Stimulated activated CD4-positive, alpha-beta T cell treated with anti-CD3 and anti-CD28 coated beads, Interleukin-12 subunit alpha, Interleukin-12 subunit beta, amount 100 ng/mL, for 4 hours (primary cell): ENCODE data around the gene KDM6A.
"Not testable (repeated sequence)": the region's sequence is repeated elsewhere in the genome, so short reads cannot be mapped to it uniquely, and the experiment has no call there.

Source experiments
- DNase-seq: peaks from one replicate; pipeline ENCODE4 v3.0.0-alpha.2; 2020

KDM6A gene

GRCh38 chrX:44931441-44931973 lies 58.5 kb downstream of the KDM6A start:
- no peak for DNase-seq

GRCh38 chrX:44935172-44935571 lies 62.2 kb downstream of the KDM6A start:
- no peak for DNase-seq

GRCh38 chrX:44935640-44936039 lies 62.7 kb downstream of the KDM6A start:
- no peak for DNase-seq

GRCh38 chrX:44937606-44938005 lies 64.6 kb downstream of the KDM6A start:
- DNase-seq, result no peak

GRCh38 chrX:44938111-44938510 lies 65.1 kb downstream of the KDM6A start:
- no peak for DNase-seq

GRCh38 chrX:44940541-44940940 lies 67.6 kb downstream of the KDM6A start:
- not testable (repeated sequence) for DNase-seq

GRCh38 chrX:44943007-44943406 lies 70.0 kb downstream of the KDM6A start:
- DNase-seq, result no peak

GRCh38 chrX:44944894-44945293 lies 71.9 kb downstream of the KDM6A start:
- no peak for DNase-seq

GRCh38 chrX:44945736-44946135 lies 72.7 kb downstream of the KDM6A start:
- DNase-seq, result no peak

GRCh38 chrX:44946771-44947170 lies 73.8 kb downstream of the KDM6A start:
- no peak for DNase-seq

- no peak for DNase-seq
Observed at GRCh38 chrX:44947995-44948394, 75.0 kb downstream of the KDM6A start.

GRCh38 chrX:44948406-44948805 lies 75.4 kb downstream of the KDM6A start:
- DNase-seq, result no peak

GRCh38 chrX:44949125-44949524 lies 76.1 kb downstream of the KDM6A start:
- DNase-seq, result no peak

GRCh38 chrX:44950471-44951366 lies 77.7 kb downstream of the KDM6A start:
- DNase-seq, result not testable (repeated sequence)

- DNase-seq, result no peak
Observed at GRCh38 chrX:44951572-44952067, 78.6 kb downstream of the KDM6A start.

- no peak for DNase-seq
Observed at GRCh38 chrX:44952329-44953027, 79.5 kb downstream of the KDM6A start.

GRCh38 chrX:44953734-44954502 lies 80.9 kb downstream of the KDM6A start:
- DNase-seq, result no peak

- no peak for DNase-seq
Observed at GRCh38 chrX:44954562-44954961, 81.6 kb downstream of the KDM6A start.

- DNase-seq, result no peak
Observed at GRCh38 chrX:44957848-44958247, 84.9 kb downstream of the KDM6A start.

- no peak for DNase-seq
Observed at GRCh38 chrX:44958480-44958879, 85.5 kb downstream of the KDM6A start.

- no peak for DNase-seq
Observed at GRCh38 chrX:44961817-44962607, 89.0 kb downstream of the KDM6A start.

GRCh38 chrX:44962944-44963343 lies 90.0 kb downstream of the KDM6A start:
- no peak for DNase-seq
